ENCODE measurements around the gene LARP4.
A peak's percentile ranks its signal among the peaks of the same experiment; 100 is the strongest.
"Not testable (repeated sequence)": the region's sequence is repeated elsewhere in the genome, so short reads cannot be mapped to it uniquely, and the experiment has no call there.

Gene LARP4

GRCh38 chr12:50477241-50477832 lies 76.7 kb downstream of the LARP4 start:
- H3K4me3 ChIP-seq (ENCODE audit: low read depth, low read length), result no peak overlapping the region

GRCh38 chr12:50482571-50482970 lies 81.9 kb downstream of the LARP4 start:
- no peak overlapping the region for H3K4me3 ChIP-seq (ENCODE audit: low read depth, low read length)

- no peak overlapping the region for H3K4me3 ChIP-seq (ENCODE audit: low read depth, low read length)
Observed at GRCh38 chr12:50483488-50483887, 82.8 kb downstream of the LARP4 start.

- H3K4me3 ChIP-seq (ENCODE audit: low read depth, low read length), result no peak overlapping the region
Observed at GRCh38 chr12:50488801-50489200, 88.1 kb downstream of the LARP4 start.

- not testable (repeated sequence) for H3K4me3 ChIP-seq (ENCODE audit: low read depth, low read length)
Observed at GRCh38 chr12:50498119-50498518, 97.4 kb downstream of the LARP4 start.

GRCh38 chr12:50504798-50505674 lies 104.4 kb downstream of the LARP4 start, which contains the start of gene DIP2B:
TSS of gene DIP2B (plus strand) at chr12:50504985. CDS start at chr12:50505141, 156 bp downstream.
- peak within 1 kb of the TSS; percentile 95 for H3K4me3 ChIP-seq (ENCODE audit: low read depth, low read length)

GRCh38 chr12:50505675-50506530 lies 105.2 kb downstream of the LARP4 start:
- peak overlapping the region; percentile 95 for H3K4me3 ChIP-seq (ENCODE audit: low read depth, low read length)

GRCh38 chr12:50506753-50507473 lies 106.2 kb downstream of the LARP4 start:
- no peak overlapping the region for H3K4me3 ChIP-seq (ENCODE audit: low read depth, low read length)

GRCh38 chr12:50507474-50507838 lies 106.8 kb downstream of the LARP4 start:
- H3K4me3 ChIP-seq (ENCODE audit: low read depth, low read length), result no peak overlapping the region

- H3K4me3 ChIP-seq (ENCODE audit: low read depth, low read length), result no peak overlapping the region
Observed at GRCh38 chr12:50507930-50508329, 107.2 kb downstream of the LARP4 start.

- H3K4me3 ChIP-seq (ENCODE audit: low read depth, low read length), result no peak overlapping the region
Observed at GRCh38 chr12:50508414-50508813, 107.7 kb downstream of the LARP4 start.

- H3K4me3 ChIP-seq (ENCODE audit: low read depth, low read length), result no peak overlapping the region
Observed at GRCh38 chr12:50508970-50509663, 108.4 kb downstream of the LARP4 start.

GRCh38 chr12:50514526-50515276 lies 114.0 kb downstream of the LARP4 start:
- H3K4me3 ChIP-seq (ENCODE audit: low read depth, low read length), result no peak overlapping the region

GRCh38 chr12:50515587-50515986 lies 114.9 kb downstream of the LARP4 start:
- no peak overlapping the region for H3K4me3 ChIP-seq (ENCODE audit: low read depth, low read length)

- H3K4me3 ChIP-seq (ENCODE audit: low read depth, low read length), result no peak overlapping the region
Observed at GRCh38 chr12:50517421-50518048, 116.8 kb downstream of the LARP4 start.

- H3K4me3 ChIP-seq (ENCODE audit: low read depth, low read length), result no peak overlapping the region
Observed at GRCh38 chr12:50518090-50518489, 117.4 kb downstream of the LARP4 start.

- H3K4me3 ChIP-seq (ENCODE audit: low read depth, low read length), result no peak overlapping the region
Observed at GRCh38 chr12:50519353-50519752, 118.7 kb downstream of the LARP4 start.

GRCh38 chr12:50520416-50521207 lies 119.9 kb downstream of the LARP4 start:
- H3K4me3 ChIP-seq (ENCODE audit: low read depth, low read length), result no peak overlapping the region
